Measurements from ENCODE around the gene PAXIP1.

The PAXIP1 gene

DNA sequence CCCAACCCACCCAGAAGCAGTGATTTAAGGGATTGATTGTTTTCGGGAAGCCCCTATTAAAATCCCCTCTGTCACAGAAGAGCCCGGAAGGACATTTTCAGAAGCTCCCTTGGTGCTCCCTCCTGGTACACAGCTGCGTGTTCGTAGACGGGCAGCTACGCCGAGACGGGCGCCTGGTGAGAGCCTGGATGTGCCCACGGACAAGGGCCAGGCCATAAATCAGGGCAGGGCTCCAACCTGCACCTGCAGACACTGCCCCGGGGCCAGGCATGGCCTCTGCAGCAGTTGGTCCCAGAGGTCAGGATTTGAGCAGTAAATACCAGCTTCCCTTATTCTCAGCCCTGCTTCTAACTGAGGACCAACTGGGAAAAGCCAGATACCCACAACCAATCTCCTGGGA is 106.8 kb downstream of the PAXIP1 start:
- H3K27me3 ChIP-seq (replicated peaks; ENCODE audit: control insufficient read depth, insufficient read depth, low read length), result no peaks in the 10 kb centered on the region; the same call in 1 of the 2 replicates
- H3K4me3 ChIP-seq (replicated peaks; ENCODE audit: low read depth, low read length), result no peak overlapping the region
- TF ChIP-seq, protein P1, sequence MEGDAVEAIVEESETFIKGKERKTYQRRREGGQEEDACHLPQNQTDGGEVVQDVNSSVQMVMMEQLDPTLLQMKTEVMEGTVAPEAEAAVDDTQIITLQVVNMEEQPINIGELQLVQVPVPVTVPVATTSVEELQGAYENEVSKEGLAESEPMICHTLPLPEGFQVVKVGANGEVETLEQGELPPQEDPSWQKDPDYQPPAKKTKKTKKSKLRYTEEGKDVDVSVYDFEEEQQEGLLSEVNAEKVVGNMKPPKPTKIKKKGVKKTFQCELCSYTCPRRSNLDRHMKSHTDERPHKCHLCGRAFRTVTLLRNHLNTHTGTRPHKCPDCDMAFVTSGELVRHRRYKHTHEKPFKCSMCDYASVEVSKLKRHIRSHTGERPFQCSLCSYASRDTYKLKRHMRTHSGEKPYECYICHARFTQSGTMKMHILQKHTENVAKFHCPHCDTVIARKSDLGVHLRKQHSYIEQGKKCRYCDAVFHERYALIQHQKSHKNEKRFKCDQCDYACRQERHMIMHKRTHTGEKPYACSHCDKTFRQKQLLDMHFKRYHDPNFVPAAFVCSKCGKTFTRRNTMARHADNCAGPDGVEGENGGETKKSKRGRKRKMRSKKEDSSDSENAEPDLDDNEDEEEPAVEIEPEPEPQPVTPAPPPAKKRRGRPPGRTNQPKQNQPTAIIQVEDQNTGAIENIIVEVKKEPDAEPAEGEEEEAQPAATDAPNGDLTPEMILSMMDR (IDR thresholded peaks at IDR 0.05; ENCODE audit: insufficient read depth, low read length, poor library complexity, severe bottlenecking), result no peak
- no peaks in the 10 kb centered on the region for H3K36me3 ChIP-seq (ENCODE audit: control insufficient read depth, insufficient read depth, low read length)
- DNase-seq (ENCODE audit: extremely low read depth, insufficient read length), result no peak
